HG03135 (cell line): ENCODE results near the gene ANKRD34A.

ENCODE experiments used
- ATAC-seq: cut with Tn5 transposase; IDR thresholded peaks from one replicate; pipeline ENCODE4 v1.9.1; 2021; ENCODE audit warnings: mild to moderate bottlenecking, moderate library complexity; ENCODE audit not compliant: unreplicated experiment

The ANKRD34A gene

DNA sequence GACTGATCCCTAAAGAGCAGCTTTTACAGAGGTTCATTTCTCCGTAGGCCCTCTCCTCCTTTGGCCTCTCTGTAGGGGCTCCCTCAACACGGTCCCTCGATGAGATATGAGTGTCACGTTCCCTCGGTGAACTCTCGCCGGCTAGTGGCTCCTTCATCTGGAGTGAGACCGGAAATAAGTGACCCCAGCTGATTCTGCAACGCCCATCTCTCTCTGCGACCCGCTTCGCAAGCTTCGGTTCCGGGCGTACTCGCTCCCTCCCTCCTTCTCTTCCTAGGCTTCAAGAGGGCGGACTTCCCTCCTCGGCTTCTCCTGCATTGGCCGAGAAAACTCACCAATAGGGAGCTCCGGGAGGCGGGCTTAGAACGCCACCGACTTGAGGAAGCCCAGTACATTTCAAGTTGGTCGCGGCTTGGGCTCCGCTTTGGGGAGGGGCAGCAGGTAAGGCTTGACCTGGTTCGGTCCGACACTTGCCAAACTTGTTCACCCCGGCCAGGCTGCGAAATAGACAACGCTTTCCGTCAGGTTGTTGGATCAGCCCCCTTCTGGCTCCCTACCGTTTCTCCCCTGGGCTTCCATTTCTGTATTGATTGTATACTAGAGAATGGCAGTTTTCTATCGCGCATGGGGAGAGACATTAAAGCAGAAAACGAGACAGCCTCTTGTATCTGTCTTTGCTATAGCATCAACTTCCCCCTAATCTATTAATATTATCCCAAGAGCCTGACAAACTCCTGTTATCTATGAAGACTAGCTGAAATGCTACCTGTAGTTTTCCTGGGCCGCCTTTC, at the start of gene ANKRD34A, which contains the start of gene POLR3GL:
Gene ANKRD34A, minus strand, starts transcription at position 248 of the 791 bp plus-strand sequence. CDS start 2,816 bp downstream, outside the sequence.
Gene POLR3GL, plus strand, starts transcription at position 363 of the 791 bp plus-strand sequence. CDS start 10,176 bp downstream, outside the sequence.
- peak; percentile 87 for ATAC-seq

DNA sequence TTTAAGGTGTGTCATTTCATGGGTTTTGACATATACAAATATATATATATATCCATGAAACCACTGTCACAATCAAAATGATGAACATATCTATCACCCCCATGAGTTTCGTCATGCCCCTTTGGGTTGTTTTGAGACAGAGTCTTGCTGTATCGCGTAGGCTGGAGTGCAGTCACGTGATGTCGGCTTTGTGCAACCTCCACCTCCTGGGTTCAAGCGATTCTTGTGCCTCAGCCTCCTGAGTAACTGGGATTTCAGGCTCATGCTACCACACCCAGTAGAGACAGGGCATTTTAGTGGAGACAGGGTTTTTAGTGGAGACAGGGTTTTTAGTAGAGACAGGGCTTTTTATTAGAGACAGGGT, 49.2 kb upstream of the ANKRD34A start:
- no peak for ATAC-seq

DNA sequence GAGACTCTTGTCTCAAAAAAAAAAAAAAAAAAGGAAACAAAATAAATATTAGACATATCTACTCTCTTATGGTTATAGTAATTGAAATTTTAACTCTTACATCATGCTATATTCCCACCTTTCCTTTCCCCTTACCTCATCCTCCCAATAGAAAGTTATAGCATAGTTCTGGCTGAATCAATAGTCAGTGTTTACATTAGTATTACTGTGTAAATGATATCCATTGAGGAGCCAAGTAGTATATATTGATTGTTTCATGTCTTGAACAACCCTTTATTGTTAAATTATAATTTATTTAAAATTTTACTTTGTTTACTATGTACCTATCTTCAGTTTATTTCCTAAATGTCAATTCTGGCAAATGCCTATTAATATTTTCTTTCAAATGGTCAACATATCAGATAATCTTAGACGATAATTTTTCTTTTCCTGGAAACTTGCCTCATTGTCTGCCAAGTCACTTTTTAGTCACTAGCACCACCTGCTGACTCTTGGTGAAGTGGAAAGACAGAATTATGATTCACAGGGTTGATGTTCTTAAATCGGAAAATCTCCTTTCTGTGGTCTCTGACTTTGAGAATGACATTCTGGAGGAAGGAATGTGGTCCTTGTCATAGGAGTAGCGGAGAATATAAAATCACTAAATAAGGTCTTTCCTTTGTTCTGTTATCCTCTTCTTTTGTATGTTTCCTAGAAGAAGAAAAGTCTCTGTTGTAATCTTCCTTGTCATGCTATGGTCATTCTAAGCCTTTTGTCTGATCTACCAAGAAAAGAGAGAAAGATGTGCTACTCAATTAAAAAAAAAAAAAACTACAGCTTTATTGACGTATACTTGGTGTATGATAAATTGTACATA, 48.6 kb upstream of the ANKRD34A start:
- ATAC-seq, result no peak

DNA sequence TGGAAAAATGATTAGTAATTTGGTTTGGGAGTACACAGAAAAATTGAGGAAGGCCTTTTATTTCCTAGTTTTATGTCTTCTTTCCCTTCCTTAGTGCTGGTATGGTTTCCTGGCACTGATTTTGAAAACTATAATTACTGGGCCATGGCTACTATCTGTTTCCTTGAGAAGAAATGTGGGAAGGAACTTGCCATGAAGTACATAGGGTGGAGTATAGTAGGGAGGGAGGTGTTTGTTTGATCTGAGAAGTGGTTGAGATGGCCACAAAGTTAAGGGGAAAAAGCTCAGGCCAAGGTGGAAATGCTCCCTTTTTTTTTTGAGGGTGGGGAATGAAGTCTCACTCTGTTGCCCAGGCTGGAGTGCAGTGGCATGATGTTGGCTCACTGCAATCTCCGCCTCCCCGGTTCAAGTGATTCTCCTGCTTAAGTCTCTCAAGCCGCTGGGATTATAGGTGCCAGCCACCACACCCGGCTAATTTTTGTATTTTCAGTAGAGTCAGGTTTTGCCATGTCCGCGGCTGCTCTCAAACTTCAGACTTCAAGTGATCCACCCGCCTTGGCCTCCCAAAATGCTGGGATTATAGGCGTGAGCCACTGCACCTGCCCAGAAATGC, 45.9 kb upstream of the ANKRD34A start:
- ATAC-seq, result no peak

DNA sequence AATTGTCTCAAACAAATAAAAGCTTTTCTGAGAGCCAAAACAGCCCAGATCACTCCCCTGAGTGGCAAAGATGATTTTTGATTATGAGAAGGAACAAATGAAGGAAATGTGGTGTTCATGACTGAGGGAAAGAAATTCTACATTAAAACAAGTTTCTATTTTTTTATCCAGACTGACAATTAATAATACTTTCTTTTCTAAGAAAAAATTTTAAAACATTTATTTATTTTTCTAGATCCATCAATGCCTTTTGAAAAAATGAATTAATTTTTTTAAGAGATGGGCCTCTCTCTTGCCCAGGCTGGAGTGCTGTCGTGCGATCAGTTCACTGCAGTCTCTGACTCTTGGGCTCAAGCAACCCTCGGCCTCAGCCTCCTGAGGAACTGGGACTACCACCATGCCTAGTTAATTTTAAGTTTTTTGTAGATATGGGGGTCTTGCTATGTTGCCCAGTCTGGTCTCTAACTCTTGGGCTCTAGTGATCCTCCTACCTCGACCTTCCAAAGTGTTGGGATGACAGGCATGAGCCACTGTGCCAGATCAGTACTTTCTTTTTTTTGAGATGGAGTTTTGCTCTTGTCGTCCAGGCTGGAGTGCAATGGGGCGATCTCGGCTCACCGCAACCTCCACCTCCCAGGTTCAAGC, 43.2 kb upstream of the ANKRD34A start:
- ATAC-seq, result no peak

DNA sequence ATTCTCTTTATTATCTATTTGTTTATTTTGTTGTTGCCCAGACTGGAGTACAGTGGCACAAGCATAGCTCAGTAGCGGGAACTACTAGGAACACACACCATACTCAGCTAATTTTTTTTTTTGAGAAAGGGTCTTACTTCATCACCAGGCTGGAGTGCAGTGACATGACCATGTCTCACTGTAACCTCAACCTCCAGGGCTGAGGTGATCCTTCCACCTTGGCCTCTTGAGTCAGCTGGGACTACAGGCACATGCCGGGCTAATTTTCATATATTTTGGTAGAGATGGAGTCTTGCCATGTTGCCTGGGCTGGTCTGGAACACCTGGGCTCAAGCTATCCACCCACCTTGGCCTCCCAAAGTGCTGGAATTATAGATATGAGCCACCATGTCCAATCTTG, 37.3 kb upstream of the ANKRD34A start:
- ATAC-seq, result no peak

DNA sequence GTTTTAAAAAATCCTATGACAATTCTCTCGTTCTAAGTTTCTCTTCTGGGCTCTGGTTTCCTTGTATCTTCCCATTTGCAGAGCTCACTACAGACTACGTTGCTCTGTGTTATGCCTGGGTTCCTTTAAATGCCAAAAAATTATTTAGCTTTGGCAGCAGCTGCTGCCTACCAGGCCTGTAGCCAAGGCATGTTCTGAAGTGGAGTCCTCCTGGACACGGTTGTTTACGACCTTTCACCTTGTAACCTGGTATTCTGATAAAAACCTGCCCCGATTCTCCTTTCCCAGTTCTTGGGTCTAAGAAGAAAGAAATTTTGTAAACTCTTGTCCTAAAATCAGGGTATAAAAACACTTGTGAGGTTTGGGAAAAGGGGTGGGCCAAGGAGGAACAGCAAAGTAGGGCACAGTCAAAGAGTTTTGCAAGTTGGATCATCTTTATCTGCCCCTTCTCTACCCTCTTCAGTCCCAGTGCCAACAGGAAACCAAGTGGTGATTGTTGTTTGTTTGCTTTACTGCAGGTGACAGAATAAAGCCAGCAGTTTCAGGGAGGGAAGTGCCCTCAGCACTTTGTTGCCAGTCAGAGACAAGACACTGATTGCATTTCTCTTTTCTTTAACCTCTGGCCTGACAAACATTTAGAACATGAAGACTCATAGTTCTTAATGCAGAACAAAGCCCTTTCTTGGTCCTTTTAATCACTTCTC, 35.1 kb upstream of the ANKRD34A start:
- ATAC-seq, result no peak

DNA sequence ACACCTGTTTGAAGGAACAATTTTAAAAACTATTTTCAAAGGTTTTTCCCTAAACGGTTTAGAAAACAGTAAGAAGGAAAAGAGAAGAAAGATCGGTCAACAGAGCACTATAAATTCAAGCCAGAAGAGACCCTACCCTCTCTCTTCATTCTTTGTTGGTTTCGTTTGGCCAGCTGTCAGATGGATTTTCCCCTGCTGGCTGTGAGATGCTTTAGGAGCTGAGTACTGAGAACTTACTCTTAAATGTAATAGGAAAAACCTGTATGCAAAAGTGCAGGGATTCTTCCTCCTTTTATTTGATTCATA, 33.3 kb upstream of the ANKRD34A start:
- ATAC-seq, result no peak

DNA sequence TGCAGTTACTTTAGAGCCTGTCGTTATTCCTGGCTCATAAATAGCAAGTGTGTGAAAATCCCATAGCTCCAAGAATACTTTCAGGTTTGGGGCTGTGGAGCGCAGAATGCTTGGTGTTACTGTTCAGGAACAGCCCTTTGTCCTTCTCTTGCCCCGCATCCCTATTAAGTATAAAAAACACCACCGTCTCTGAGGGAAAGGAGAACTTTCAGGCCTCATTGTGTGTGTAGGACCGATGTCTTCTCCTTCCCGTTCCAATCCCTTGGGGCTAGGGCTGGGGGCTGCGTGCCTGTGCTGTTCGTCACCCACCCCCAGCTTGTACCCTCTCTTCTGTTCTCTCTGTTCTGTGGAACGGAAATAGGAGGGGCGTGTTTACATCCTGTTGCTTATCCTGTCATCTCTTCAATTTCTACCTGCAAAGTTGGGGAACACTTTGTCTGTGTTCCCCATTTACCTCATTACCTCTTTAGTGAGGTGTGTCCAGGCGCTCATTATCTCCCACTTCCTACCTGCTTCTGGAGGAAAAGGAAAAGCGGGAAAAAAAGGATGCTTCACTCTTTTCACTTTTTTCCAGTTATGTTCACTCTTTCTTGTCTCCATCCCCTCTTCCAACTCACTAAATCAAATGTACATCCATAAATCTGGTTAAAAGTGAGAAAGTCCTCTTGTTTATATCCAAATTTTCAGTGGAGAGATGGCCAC, 32.8 kb upstream of the ANKRD34A start:
- ATAC-seq, result peak; percentile 37

DNA sequence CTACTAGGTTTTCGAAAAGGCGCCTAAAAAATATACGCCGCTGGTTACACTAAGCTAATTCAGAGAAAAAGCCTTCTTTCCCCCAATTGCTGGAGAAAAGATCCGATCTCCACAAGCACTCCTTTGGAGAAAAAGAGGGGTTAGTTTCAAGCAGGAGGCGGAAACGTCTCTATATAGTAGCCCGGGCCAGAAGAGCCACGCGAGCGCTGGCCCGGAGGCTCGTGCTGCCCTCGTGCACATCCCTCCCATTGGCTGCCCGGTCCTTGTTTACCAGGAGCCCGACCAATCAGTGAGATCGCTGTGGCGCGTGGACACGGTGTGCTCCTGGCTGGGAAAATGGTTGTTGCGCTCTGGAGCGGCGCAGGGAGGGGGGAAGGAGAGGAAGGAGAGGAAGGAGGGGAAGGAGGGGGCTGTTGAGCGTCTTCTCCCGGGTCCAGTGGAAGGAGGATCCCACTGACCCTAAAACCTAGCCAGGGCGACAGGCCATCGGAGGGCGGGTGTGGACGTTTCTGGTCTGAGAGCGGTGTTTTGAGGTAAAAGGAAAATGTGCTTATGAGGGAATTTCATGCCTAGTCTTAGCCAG, 32.1 kb upstream of the ANKRD34A start, which contains the start of gene TXNIP:
Gene TXNIP, minus strand, starts transcription at position 147 of the 583 bp plus-strand sequence. CDS start 313 bp downstream, outside the sequence.
- peak; percentile 85 for ATAC-seq

DNA sequence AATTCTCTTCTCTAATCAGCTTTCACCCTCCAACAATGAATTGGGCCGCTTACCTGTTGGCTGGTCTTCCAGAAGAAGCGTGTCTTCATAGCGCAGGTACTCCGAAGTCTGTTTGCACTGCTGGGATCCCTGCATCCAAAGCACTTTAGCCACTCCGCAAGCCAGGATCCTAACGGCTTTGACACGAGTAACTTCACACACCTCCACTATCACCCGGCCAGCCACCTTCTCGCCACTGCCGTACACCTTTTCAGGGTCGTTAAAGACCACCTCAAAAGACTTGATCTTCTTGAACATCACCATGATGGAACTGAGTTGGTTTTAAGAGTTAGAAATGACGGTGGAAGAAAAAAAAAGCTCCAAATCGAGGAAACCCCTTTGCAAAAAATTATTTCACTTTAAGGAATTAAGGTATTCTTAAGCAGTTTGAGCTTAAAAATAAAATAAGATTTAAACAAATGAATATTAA, 31.6 kb upstream of the ANKRD34A start:
- no peak for ATAC-seq

DNA sequence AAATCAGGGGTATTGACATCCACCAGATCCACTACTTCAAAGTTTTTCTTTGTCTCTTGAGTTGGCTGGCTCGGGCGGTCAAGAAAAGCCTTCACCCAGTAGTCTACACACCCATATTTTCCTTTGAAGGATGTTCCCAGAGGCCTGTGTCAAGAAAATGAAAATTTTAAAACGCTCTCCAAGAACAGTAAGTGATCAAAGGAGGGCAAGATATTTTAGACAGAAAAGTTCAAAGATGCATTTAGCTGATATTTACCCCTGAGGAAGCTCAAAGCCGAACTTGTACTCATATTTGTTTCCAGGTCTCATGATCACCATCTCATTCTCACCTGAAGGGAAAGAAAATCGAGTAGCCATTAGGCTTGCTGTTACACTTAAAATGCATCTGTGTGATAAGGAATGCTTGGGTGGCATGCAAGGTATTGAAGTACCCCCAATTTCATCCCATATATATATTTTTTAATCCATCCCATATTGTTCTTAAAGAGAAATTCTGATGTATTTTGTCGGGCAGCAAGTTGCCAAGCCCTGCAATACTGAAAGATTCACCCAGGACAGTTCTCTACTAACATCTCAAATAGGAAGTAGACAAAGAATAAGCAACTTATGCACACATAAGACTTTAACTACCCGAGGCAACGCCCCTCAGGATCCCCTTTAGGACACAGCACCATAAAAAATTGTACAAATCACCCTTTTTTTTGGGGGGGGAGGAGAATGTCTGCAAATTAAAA, 30.9 kb upstream of the ANKRD34A start:
- no peak for ATAC-seq

DNA sequence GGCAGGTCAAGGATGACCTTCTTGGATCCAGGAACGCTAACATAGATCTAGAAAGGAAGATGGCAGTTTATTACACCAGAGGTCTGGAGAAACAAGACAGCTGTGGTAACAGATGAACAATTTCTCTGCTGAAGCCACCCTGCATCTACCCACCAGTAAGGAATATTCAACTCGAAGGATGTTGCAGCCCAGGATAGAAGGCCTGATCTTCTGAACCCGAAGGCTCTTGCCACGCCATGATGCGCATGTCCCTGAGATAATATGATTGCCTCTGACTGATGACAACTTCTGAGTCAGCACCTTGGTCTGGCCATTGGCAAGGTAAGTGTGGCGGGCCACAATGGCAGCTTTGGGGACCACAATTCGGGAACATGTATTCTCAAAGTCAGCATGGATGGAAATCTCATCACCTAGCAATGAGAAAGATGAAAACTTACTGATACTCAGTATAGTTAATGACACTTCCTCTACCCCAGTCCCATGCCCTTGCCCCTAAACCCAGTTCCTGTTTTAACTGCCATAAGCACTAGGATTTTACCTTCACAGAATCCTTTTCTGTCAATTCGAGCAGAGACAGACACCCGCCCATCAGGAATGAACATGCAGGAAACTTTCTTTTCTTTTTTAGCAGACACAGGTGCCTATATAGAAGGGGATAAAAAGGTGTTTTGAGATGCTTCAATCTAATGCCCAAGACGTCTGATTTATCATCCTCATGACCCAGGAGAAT, 30.2 kb upstream of the ANKRD34A start:
- ATAC-seq, result no peak

DNA sequence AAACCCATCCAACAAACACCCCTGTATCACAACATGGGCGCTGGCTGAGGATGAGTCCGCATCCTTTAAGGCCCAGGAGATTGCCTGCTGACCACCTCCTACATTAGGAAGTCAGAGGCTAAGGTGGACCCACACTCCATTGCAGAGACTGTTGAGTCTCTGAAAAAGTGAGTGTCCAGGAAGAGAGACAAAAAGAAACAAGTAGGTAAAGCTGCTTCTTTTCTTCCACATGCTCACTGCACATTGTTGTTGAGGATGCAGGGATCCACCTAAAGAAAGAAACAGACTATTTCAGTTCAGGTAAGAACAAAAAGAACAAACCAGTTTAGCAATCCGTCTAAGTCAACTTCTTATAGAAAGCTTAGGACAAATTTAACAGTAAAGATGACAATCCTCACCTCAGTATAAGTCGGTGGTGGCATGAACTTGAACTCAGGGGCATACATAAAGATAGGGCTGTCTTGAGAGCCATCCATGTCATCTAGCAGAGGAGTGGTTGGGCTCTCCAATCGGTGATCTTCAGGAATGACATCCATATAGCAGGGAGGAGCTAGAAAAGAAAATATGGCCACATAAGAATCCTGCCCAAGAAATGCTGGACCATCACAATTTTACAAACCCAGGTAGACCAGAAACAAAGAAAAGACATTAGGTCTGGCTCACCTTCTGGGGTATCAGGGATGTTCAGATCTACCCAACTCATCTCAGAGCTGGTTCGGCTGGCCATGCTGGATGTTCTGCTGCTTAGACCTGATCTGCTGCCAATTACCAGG, 29.4 kb upstream of the ANKRD34A start:
- no peak for ATAC-seq

DNA sequence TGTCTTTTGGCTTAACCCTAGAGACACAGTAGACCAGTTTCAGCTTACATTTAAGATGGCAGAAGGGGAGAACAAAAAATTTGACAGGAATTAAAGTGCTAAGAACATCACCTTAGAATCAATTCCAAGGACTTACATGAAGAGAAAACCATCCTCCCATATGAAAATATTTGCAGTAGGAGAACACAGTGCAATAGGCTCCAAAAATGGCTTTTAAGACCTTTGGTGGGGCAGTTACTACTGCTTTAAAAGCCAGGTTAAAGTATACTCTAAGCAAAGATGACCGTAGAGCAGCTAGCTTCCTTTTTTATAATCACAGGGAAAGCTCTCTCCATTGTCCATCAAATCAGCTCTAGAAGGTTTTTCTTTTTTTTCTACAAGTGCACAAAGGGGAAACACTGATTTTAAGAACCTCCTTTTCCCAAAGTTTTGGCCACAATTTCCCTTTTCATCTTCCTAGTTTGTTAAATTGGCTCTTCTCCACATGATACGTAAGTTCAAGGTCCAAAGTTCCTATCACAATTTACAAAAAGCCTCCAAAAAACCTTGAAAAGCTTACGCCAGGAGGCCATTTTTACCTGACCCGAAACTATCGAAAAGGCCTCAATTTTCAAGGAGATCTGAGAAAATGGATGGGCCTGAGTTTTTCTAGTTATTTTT, 28.7 kb upstream of the ANKRD34A start:
- ATAC-seq, result no peak

DNA sequence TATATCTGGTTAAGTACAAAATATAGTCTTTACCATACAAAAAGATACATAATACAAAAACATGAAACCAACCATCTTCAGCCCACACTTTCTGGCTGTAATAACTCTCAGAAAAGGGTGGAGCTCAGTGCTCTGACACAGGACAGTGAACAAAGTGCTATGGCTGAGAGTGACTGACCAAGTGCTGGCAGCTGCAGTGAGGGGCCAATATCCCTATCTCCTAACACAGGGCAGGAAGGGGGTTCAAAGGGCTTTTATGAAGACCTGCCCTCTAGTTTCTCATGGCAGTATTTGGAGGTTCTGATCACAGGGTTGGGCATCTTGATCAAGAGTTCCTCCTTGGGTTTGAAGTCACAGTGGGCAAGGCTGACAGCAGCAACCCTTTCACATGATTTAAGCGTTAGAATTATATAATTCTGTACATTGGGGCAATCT, 28.1 kb upstream of the ANKRD34A start:
- no peak for ATAC-seq
